ENCODE results near the gene CALD1.

The CALD1 gene

DNA sequence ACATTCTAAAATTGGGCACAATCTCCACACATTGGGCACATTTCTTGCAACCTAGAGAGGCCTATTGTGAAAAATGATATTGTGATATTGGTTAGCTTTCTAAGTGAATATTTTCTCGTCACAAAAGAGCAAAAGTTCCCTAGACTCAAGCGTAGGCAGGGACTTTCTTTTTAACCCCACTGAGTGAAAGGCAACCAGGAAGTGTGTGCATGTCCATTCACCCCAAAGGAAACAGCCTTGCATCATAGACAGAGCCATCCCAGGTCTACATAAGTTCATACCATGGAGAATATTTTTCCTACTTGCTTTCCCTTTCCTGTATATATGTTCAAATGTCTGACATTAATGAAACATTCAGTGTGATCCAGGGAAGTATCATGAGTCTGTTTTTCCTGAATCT is 122.6 kb downstream of the CALD1 start:
- H3K36me3 Mint-ChIP-seq (ENCODE audit: insufficient read depth) = peaks cover 1% of the 10 kb centered on the region
- ATAC-seq (replicated peaks; ENCODE audit: extremely low read depth, poor library complexity, severe bottlenecking) = no peak
- DNase-seq (ENCODE audit: low spot score in 2 of 2) = no peak
- H3K27me3 Mint-ChIP-seq = peaks cover 28% of the 10 kb centered on the region
- H3K27ac Mint-ChIP-seq (ENCODE audit: low read depth) = no peak overlapping the region
- no peaks in the 10 kb centered on the region for H3K9me3 Mint-ChIP-seq
- H3K4me3 Mint-ChIP-seq = no peak overlapping the region
- H3K4me1 Mint-ChIP-seq = no peaks in the 10 kb centered on the region

DNA sequence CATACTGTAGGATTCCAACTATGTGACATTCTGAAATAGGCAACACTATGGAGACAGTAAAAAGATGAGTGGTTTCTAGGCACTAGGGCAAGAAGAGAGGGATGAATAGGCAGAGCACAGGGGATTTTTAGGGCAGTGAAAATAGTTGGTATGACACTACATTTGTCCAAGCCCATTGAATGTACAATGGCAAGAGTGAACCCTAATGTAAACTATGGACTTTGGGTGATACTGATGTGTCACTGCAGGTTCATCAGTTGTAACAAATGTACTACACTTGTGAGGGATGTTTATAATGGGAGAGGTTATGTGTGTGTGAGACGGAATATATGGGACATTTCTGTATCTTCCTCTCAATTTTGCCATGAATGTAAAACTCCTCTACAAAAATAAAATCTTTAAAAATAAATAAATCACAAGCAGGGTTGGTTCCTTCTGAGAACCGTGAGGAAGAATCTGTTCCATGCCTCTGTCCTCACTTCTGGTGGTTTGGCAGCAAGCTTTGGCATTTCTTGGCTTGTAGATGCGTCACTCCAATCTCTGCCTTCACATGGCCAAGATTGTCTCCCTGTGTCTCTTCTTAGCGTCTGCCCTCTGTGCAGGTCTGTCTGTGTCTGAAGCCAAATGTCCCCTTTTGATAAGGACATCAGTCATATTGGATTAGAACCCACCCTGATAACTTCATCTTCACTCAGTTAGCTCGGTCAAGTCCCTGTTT is 123.8 kb downstream of the CALD1 start:
- Mint-ChIP-seq H3K9me3 (no peaks in the 10 kb centered on the region), H3K27ac (ENCODE audit: low read depth) (no peak overlapping the region), H3K4me3 (no peak overlapping the region), H3K4me1 (no peaks in the 10 kb centered on the region), H3K27me3 (peaks cover 35% of the 10 kb centered on the region), H3K36me3 (ENCODE audit: insufficient read depth) (peaks cover 1% of the 10 kb centered on the region)
- ATAC-seq (replicated peaks; ENCODE audit: extremely low read depth, poor library complexity, severe bottlenecking) = no peak
- DNase-seq (ENCODE audit: low spot score in 2 of 2) = no peak

DNA sequence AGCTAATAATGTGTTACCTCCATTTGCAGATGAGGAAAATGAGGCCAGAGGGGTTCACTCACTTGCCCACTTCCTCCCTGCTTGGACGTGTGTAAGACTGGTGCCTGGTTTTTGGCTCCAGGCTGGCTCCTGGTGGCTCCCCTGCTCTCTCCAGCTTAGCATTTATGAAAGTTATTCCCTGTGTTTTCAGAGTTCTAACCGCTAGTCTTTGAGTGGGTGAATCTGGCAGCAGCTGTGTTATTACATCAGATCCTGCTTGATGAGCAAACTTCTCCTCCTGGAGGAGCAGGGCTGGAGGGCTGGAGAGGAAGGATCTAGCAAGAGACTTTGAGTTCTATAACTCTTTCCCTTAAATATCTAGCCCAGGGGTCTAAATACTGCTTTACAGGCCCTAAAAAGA is 125.9 kb downstream of the CALD1 start:
- no peak for ATAC-seq (replicated peaks; ENCODE audit: extremely low read depth, poor library complexity, severe bottlenecking)
- no peak overlapping the region for H3K27ac Mint-ChIP-seq (ENCODE audit: low read depth)
- no peaks in the 10 kb centered on the region for H3K4me1 Mint-ChIP-seq
- peaks cover 35% of the 10 kb centered on the region for H3K27me3 Mint-ChIP-seq
- H3K9me3 Mint-ChIP-seq = no peaks in the 10 kb centered on the region
- no peak for DNase-seq (ENCODE audit: low spot score in 2 of 2)
- H3K4me3 Mint-ChIP-seq = no peak overlapping the region
- no peaks in the 10 kb centered on the region for H3K36me3 Mint-ChIP-seq (ENCODE audit: insufficient read depth)

DNA sequence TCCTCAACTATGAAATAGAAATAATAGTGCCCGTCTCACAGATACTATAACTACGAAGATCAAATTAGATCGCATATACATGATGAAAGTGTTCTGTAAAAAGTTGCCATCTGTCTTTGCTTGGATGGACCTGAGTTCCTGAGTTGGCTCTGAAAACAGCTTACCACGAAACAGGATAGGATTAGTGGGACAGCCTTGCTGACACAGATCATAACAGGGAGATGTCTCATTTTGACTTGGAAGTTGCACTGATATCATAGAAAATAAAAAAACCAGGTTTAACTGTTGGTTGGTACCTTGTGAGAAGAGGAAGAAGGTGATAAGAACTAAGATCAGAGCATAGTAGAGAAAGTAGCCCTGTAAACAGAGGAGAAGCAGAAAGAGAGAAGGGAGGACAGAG is 127.6 kb downstream of the CALD1 start:
- no peaks in the 10 kb centered on the region for H3K36me3 Mint-ChIP-seq (ENCODE audit: insufficient read depth)
- ATAC-seq (replicated peaks; ENCODE audit: extremely low read depth, poor library complexity, severe bottlenecking) (no peak), DNase-seq (ENCODE audit: low spot score in 2 of 2) (no peak)
- peaks cover 18% of the 10 kb centered on the region for H3K27me3 Mint-ChIP-seq
- H3K27ac Mint-ChIP-seq (ENCODE audit: low read depth) = no peak overlapping the region
- no peaks in the 10 kb centered on the region for H3K9me3 Mint-ChIP-seq
- H3K4me1 Mint-ChIP-seq = no peaks in the 10 kb centered on the region
- H3K4me3 Mint-ChIP-seq = no peak overlapping the region

DNA sequence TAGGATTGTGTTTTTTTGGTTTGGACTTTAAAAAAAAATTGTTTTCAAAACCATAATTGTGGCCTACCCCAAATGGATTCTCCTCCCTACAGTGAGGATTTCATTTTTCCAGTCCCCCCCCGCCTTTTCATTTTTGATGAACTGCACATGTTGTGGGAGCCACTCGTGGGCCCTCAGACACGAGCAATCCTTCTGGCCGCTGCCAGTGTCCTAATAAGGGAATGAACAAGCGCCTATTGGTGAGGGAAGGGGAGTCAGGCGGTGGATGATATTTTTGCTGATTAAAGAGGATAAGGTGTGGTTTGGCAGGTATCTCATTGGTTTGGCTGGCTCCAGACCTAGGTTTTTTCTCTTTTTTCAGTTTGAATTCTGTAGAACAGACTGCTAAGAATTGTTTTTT is 128.2 kb downstream of the CALD1 start:
- no peaks in the 10 kb centered on the region for H3K4me1 Mint-ChIP-seq
- no peak overlapping the region for H3K27ac Mint-ChIP-seq (ENCODE audit: low read depth)
- H3K4me3 Mint-ChIP-seq = no peak overlapping the region
- no peaks in the 10 kb centered on the region for H3K36me3 Mint-ChIP-seq (ENCODE audit: insufficient read depth)
- H3K27me3 Mint-ChIP-seq = peaks cover 12% of the 10 kb centered on the region
- no peaks in the 10 kb centered on the region for H3K9me3 Mint-ChIP-seq
- no peak for DNase-seq (ENCODE audit: low spot score in 2 of 2)
- ATAC-seq (replicated peaks; ENCODE audit: extremely low read depth, poor library complexity, severe bottlenecking) = no peak

DNA sequence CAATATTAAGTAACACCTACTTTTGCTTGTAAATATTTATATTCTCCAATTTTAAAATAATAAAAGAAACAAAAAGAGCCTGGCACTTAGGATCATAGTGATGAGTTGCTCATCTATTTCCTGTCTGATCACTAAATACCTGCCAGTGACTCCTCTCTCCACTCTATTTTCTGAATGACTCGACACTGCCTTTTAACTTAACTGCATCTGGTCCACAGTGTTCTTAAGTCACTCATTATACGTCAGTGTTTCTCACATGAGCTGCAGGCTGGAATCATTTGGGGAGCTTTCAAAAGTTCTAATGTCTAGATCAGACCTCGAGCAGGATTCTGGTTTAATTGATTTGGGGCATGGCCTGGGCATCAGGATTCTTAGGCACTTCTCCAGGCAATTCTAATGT is 128.9 kb downstream of the CALD1 start:
- no peaks in the 10 kb centered on the region for H3K9me3 Mint-ChIP-seq
- DNase-seq (ENCODE audit: low spot score in 2 of 2) = no peak
- ATAC-seq (replicated peaks; ENCODE audit: extremely low read depth, poor library complexity, severe bottlenecking) = no peak
- H3K27ac Mint-ChIP-seq (ENCODE audit: low read depth) = no peak overlapping the region
- H3K36me3 Mint-ChIP-seq (ENCODE audit: insufficient read depth) = no peaks in the 10 kb centered on the region
- no peaks in the 10 kb centered on the region for H3K4me1 Mint-ChIP-seq
- no peak overlapping the region for H3K4me3 Mint-ChIP-seq
- H3K27me3 Mint-ChIP-seq = peaks cover 11% of the 10 kb centered on the region

DNA sequence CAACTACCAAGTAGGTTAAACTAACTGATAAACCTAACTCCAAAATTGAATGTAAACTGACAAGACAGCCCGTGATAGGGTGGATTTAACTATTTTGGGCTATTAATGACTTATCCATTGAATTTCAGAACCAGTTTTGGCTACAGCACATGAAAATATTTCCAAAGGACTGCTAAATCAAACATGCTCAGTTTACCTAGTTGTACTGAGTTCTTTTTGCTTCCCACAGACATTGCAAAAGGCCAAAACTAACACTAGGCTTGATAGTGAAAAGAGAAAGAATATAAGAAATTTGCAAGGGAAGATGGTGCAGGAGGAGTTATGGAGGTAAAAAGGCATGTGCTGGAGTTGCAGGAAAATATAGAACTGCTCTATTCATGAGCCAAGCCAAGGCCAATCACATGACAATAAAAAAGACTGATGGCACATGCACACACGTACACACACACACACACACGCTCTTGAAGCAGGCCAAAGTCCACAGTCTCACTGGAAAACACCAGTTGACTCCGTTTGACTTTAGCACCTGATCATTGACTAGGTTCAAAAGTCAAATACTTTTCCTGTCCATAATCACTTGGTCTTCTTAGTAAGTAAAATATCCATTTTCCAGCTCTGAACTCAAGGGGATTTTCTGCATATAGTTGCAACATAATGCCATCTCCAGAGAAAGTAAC is 130.9 kb downstream of the CALD1 start:
- no peaks in the 10 kb centered on the region for H3K9me3 Mint-ChIP-seq
- H3K27ac Mint-ChIP-seq (ENCODE audit: low read depth) = no peak overlapping the region
- no peaks in the 10 kb centered on the region for H3K4me1 Mint-ChIP-seq
- peaks cover 11% of the 10 kb centered on the region for H3K27me3 Mint-ChIP-seq
- no peak for ATAC-seq (replicated peaks; ENCODE audit: extremely low read depth, poor library complexity, severe bottlenecking)
- H3K36me3 Mint-ChIP-seq (ENCODE audit: insufficient read depth) = no peaks in the 10 kb centered on the region
- no peak overlapping the region for H3K4me3 Mint-ChIP-seq
- DNase-seq (ENCODE audit: low spot score in 2 of 2) = no peak

DNA sequence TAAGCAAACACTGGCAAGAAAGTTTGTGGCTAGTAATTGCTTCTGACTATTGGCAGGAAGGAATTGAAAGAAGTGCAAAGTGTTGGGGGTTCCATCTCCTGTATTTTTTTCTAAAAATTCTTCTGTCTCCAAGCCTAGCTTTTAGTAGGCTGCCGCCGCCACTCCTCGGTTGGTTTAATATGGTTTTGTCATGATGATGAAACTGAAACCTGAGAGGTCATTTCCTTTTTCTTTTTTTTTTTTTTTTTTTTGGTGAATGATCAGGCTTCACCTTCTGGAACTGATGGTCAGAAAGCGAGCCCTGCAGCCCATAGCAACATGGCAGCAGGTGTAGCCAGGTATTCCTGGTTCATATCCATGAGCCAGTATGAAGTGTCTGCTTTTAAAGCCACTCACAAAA is 131.5 kb downstream of the CALD1 start:
- Mint-ChIP-seq H3K9me3 (no peaks in the 10 kb centered on the region), H3K27me3 (peaks cover 11% of the 10 kb centered on the region), H3K4me3 (no peak overlapping the region), H3K27ac (ENCODE audit: low read depth) (no peak overlapping the region), H3K4me1 (no peaks in the 10 kb centered on the region), H3K36me3 (ENCODE audit: insufficient read depth) (no peaks in the 10 kb centered on the region)
- no peak for DNase-seq (ENCODE audit: low spot score in 2 of 2)
- no peak for ATAC-seq (replicated peaks; ENCODE audit: extremely low read depth, poor library complexity, severe bottlenecking)

DNA sequence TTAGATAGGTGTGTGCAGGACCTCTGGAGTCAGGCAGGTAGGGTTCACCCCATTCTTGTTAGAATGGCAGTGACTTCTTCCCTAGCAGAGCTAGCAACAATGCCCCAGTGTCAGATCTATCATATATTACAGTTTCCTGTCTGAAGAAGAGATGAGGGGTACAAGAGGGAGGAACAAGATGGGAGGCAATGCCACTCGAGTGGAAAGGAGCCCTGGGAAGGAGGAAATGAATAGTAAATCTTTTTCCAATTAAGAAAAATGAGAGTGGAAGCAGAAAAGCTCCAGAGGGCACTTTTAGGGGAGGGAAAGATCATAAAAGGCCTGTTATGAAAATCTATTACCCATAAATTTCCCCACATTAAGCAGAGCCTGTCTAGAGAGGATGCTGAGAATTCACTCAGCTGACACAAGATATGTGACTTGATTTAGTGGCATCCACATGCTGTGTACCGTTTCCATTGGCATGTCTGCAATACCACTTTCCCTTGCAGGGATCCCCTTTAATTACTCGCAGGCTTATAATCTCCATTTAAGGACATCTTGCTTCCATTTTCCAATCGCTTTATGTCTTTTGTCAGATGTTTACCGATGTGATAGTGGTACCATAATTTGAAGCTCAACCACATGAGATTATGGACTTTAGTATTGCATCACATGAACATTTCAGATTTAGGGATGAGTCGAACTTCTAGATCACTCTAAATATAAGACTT is 136.9 kb downstream of the CALD1 start:
- Mint-ChIP-seq H3K27me3 (no peaks in the 10 kb centered on the region), H3K4me1 (no peaks in the 10 kb centered on the region), H3K36me3 (ENCODE audit: insufficient read depth) (no peaks in the 10 kb centered on the region), H3K27ac (ENCODE audit: low read depth) (no peak overlapping the region), H3K9me3 (no peaks in the 10 kb centered on the region), H3K4me3 (no peak overlapping the region)
- ATAC-seq (replicated peaks; ENCODE audit: extremely low read depth, poor library complexity, severe bottlenecking) = no peak
- no peak for DNase-seq (ENCODE audit: low spot score in 2 of 2)

DNA sequence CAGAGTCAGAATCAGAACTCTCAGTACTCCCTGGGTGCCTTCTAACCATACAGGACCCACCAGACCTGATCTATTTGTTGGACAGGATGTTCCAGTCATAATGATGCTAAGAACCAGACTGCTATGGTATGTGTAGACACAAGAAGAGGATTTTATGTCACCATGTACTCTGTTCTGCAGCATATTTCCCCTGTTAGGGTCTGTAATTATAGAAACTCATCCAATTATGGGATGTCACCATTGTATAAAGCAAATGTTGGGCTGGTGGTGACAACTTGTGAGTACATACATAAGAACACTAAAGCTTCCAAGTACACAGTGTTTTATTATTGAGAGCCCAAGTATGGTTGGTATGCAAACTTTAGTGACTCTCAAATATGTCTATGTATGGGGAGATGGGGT is 139.8 kb downstream of the CALD1 start:
- Mint-ChIP-seq H3K27me3 (no peaks in the 10 kb centered on the region), H3K36me3 (ENCODE audit: insufficient read depth) (no peaks in the 10 kb centered on the region), H3K4me1 (no peaks in the 10 kb centered on the region), H3K4me3 (no peak overlapping the region), H3K27ac (ENCODE audit: low read depth) (no peak overlapping the region), H3K9me3 (no peaks in the 10 kb centered on the region)
- ATAC-seq (replicated peaks; ENCODE audit: extremely low read depth, poor library complexity, severe bottlenecking) (no peak), DNase-seq (ENCODE audit: low spot score in 2 of 2) (no peak)

DNA sequence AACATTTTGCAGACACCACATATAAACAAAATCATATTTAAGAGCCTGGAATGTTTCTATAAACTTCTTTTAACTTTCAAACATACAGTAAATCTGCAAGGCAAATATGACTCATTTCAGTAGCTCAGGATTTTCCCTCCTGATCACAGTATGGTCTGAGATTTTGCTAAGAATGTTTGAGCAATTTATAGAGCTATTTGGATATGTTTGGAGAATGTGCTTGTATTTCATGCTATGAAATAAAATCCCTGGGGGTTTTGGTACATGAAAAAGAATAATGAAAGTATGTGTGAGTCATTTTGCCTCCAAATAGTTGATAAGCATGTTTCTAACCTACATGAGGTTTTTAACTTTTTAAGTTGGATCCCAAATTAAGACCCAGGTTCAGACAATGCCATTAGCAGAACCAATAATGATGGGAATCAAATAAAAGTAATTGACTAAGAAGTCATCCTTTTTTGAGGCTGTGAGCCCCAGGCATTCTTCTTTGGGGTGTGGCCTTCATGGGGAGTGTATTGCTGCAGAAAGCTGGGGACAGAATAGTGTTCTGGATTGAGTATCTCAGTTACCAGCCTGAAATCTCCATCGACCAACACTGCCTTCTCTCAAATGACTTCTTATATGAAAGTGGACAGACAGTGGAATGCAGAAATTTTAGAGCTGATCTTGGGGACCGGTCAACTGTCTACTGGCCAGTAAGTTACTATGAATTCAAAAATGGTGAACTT is 140.8 kb downstream of the CALD1 start:
- no peak overlapping the region for H3K4me3 Mint-ChIP-seq
- H3K27me3 Mint-ChIP-seq = no peaks in the 10 kb centered on the region
- no peaks in the 10 kb centered on the region for H3K4me1 Mint-ChIP-seq
- no peak for DNase-seq (ENCODE audit: low spot score in 2 of 2)
- no peaks in the 10 kb centered on the region for H3K36me3 Mint-ChIP-seq (ENCODE audit: insufficient read depth)
- ATAC-seq (replicated peaks; ENCODE audit: extremely low read depth, poor library complexity, severe bottlenecking) = no peak
- H3K9me3 Mint-ChIP-seq = no peaks in the 10 kb centered on the region
- no peak overlapping the region for H3K27ac Mint-ChIP-seq (ENCODE audit: low read depth)

DNA sequence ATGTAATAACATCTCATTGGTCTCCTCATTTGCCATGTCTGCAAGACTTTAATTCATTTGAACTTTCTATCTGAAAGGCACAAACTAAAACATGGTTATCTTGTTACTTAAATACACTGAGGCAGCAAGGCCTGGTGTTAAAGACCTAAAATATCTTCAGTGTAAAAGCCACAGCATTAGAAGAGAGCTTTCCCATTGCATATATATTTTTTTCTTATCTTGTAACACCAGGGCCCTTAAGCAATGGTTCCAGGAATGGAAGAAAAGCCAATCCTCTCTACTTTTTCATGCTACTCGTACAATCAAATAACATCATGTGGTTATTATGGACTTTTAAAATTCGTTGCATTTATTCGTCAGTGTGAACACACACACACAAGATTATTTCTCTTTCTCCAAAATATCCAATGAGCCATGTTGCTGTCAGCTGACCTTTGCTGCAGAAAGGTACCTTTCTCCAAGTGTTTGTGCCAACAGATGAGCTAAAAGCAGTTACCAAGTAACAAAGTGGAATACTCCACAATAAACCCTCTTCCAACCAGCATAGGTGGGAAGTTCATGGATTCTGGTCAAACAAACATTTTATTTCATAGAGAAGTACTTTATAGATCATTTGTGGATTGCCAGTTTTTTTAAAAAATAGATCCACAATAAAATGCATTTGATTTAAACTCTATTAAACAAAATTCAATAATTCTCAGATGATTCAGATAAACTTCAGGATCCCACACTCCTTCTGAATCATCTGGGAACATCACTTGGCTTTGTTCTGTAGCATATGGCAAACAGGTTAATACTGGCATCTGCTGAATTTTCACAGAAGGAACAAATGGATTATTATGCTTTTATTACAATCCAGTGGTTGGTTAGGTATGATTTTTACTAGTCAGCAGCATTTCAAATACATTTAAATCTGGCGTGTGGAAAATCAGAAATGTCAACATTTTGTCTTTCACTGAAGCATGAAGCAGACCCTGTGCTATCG is 143.6 kb downstream of the CALD1 start:
- Mint-ChIP-seq H3K4me3 (no peak overlapping the region), H3K27me3 (no peaks in the 10 kb centered on the region), H3K9me3 (no peaks in the 10 kb centered on the region), H3K36me3 (ENCODE audit: insufficient read depth) (no peaks in the 10 kb centered on the region), H3K27ac (ENCODE audit: low read depth) (no peak overlapping the region), H3K4me1 (no peaks in the 10 kb centered on the region)
- ATAC-seq (replicated peaks; ENCODE audit: extremely low read depth, poor library complexity, severe bottlenecking) (no peak), DNase-seq (ENCODE audit: low spot score in 2 of 2) (no peak)

Measured in central memory CD8-positive, alpha-beta T cell (primary cell).